Lower leg skin (tissue), 3 donors: ENCODE results near the gene SLC6A1.

Experiments used
- POLR2A ChIP-seq, 2 donors: fragments of 450-650 bp; IDR thresholded peaks; one replicate each; pipeline ENCODE4 v1.6.1; 2016 to 2017; ENCODE audit warnings: antibody characterized with exemption in 2 of 2, mild to moderate bottlenecking in 1 of 2, moderate library complexity in 1 of 2
- TF ChIP-seq, protein P1 (sequence below), 3 donors: fragments of 450-650 bp; IDR thresholded peaks; one replicate each; pipeline ENCODE4 v1.5.1; 2016; ENCODE audit warnings: antibody characterized with exemption in 3 of 3, mild to moderate bottlenecking in 3 of 3, moderate library complexity in 2 of 3

GRCh38 chr3:10968401-10968800 is 24.1 kb upstream of the SLC6A1 start:
- TF ChIP-seq, protein P1, sequence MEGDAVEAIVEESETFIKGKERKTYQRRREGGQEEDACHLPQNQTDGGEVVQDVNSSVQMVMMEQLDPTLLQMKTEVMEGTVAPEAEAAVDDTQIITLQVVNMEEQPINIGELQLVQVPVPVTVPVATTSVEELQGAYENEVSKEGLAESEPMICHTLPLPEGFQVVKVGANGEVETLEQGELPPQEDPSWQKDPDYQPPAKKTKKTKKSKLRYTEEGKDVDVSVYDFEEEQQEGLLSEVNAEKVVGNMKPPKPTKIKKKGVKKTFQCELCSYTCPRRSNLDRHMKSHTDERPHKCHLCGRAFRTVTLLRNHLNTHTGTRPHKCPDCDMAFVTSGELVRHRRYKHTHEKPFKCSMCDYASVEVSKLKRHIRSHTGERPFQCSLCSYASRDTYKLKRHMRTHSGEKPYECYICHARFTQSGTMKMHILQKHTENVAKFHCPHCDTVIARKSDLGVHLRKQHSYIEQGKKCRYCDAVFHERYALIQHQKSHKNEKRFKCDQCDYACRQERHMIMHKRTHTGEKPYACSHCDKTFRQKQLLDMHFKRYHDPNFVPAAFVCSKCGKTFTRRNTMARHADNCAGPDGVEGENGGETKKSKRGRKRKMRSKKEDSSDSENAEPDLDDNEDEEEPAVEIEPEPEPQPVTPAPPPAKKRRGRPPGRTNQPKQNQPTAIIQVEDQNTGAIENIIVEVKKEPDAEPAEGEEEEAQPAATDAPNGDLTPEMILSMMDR (IDR thresholded peaks at IDR 0.05), result no peak
- no peak for TF ChIP-seq POLR2A (IDR thresholded peaks at IDR 0.05)
